HFFc6 (cell line): Measurements from ENCODE around the gene ITGB3. TPM values are rescaled to one million over a fixed set of nuclear protein-coding genes. Genes with fewer than 3 reads are reported as not detected.
A peak's percentile ranks its signal among the peaks of the same experiment; 100 is the strongest.

Source experiments
- DNase-seq: peaks from one replicate; pipeline ENCODE4 v3.0.0-alpha.2; 2018
- H3K27ac Mint-ChIP-seq: 2 replicates; pipeline ENCODE4 v1.8.0; 2020; ENCODE audit warnings: mild to moderate bottlenecking, mixed read lengths
- H3K27me3 Mint-ChIP-seq: 2 replicates; pipeline ENCODE4 v1.8.0; 2021; ENCODE audit warnings: mild to moderate bottlenecking, moderate library complexity, mixed read lengths; ENCODE audit not compliant: insufficient read depth
- H3K36me3 Mint-ChIP-seq: 2 replicates; pipeline ENCODE4 v1.8.0; 2021; ENCODE audit warnings: low read depth, mixed read lengths
- H3K4me1 Mint-ChIP-seq: 2 replicates; pipeline ENCODE4 v1.8.0; 2020; ENCODE audit warnings: low read depth, mixed read lengths
- H3K4me3 Mint-ChIP-seq: 2 replicates; pipeline ENCODE4 v1.8.0; 2020; ENCODE audit warnings: mild to moderate bottlenecking, moderate library complexity, mixed read lengths
- H3K9me3 Mint-ChIP-seq: 2 replicates; pipeline ENCODE4 v1.8.0; 2020; ENCODE audit warnings: mild to moderate bottlenecking, mixed read lengths
- total RNA-seq, 6 experiments: library from RNA; stranded (reverse); fragmentation: NEBNext Ultra II Directional; extraction: Animal tissue kit (Norgen Biotek cat#: 25700); gene quantifications; 2 replicates in 1 of 6; 3 replicates in 5 of 6; pipeline ENCODE4 v1.2.3, GENCODE V29; 2021
- TF ChIP-seq, protein P1 (sequence below): fragments of 200-600 bp; sonication (generic); IDR thresholded peaks from 2 replicates; pipeline ENCODE4 v1.5.0; 2021; ENCODE audit warnings: antibody characterized with exemption, mild to moderate bottlenecking

ITGB3 gene
- total RNA-seq, 6 experiments from 2014 or later, result 2.2 to 4.1 (median 2.9) TPM

- peaks cover 2% of the 10 kb centered on the region; the same call in 1 of the 2 replicates for H3K27me3 Mint-ChIP-seq
- no peak for DNase-seq
- H3K27ac Mint-ChIP-seq, result no peak overlapping the region
- H3K4me3 Mint-ChIP-seq, result no peak overlapping the region
- peaks cover 44% of the 10 kb centered on the region for H3K4me1 Mint-ChIP-seq
- peaks cover 10% of the 10 kb centered on the region for H3K9me3 Mint-ChIP-seq
- TF ChIP-seq, protein P1, sequence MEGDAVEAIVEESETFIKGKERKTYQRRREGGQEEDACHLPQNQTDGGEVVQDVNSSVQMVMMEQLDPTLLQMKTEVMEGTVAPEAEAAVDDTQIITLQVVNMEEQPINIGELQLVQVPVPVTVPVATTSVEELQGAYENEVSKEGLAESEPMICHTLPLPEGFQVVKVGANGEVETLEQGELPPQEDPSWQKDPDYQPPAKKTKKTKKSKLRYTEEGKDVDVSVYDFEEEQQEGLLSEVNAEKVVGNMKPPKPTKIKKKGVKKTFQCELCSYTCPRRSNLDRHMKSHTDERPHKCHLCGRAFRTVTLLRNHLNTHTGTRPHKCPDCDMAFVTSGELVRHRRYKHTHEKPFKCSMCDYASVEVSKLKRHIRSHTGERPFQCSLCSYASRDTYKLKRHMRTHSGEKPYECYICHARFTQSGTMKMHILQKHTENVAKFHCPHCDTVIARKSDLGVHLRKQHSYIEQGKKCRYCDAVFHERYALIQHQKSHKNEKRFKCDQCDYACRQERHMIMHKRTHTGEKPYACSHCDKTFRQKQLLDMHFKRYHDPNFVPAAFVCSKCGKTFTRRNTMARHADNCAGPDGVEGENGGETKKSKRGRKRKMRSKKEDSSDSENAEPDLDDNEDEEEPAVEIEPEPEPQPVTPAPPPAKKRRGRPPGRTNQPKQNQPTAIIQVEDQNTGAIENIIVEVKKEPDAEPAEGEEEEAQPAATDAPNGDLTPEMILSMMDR, result no peak
- peaks cover 14% of the 10 kb centered on the region for H3K36me3 Mint-ChIP-seq
These were observed 19.6 kb downstream of the ITGB3 start for GRCh38 chr17:47273245-47273644.

DNA sequence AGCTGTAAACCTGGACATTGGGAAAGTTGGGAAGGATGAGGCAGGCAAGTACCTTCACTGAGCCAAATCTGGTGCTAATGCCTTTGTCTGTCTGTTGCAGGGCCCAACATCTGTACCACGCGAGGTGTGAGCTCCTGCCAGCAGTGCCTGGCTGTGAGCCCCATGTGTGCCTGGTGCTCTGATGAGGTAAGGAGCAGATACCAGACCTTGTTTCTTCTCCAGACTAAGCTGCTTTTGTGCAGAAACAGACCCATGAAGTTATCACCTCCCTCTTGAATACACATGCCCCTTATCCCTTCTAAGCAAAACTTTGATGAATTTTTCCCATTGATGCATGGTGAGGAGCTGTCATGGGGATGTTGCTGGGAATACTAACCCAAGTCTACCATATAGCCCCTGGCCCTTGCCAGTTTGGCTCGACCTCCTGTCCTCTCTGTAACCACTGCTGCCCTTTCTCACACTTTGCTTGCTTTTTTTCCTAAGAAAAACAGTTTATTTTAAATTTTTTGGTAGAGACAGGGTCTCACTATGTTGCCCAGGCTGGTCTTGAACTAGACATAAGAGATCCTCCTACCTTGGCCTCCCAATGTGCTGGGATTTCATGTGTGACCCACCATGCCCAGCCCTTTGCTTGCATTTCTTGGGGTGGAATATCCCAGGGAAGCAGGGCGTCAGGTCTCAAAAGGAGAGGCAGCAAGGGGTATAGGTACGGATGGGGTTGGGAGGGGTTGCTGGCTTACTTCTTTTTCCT, 20.9 kb downstream of the ITGB3 start:
- peaks cover 7% of the 10 kb centered on the region for H3K9me3 Mint-ChIP-seq
- peaks cover 52% of the 10 kb centered on the region for H3K4me1 Mint-ChIP-seq
- H3K4me3 Mint-ChIP-seq, result no peak overlapping the region
- no peak for DNase-seq
- H3K27me3 Mint-ChIP-seq, result peaks cover 4% of the 10 kb centered on the region; the same call in 1 of the 2 replicates
- TF ChIP-seq, protein P1, result no peak
- no peak overlapping the region for H3K27ac Mint-ChIP-seq
- H3K36me3 Mint-ChIP-seq, result peaks cover 9% of the 10 kb centered on the region

DNA sequence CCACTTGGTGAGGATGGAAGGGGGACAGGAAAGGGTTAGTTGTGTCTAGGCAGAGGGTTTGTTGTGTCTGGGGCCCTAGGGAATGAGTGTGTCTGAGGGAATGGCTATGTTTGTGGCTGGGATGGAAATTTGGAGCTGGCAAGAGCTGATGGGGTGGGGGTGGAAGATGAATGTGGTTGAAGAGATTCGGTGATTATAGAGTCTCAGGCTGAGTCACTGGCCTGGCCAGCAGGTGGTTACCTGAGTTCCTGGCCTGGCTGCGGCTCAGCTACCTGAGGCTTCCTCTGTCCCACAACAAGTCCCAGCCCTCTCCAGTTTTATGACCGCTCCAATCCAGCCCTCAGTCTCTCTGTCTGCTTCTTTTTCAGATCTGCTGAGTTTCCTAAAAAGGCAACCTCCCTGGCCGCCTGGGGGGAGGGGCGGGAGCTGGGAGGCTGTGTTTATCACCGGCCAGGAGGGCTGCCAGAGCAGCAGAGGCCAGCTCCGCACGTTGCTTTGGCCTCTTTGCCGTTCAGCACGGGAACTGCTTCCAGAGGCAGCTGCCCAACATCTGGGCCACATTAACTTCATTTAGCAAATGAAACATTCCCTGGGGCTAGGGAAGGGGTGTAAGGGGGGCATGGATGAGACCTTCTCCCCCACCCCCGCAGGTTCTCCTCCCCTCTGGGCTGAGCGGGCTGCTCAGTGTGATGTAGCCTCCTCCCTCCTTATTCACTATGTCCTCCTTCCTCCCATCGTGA, 21.8 kb downstream of the ITGB3 start:
- Mint-ChIP-seq H3K27me3 (peaks cover 6% of the 10 kb centered on the region), H3K4me3 (peak overlapping the region; percentile 64), H3K9me3 (peaks cover 5% of the 10 kb centered on the region; the same call in 1 of the 2 replicates), H3K36me3 (peaks cover 6% of the 10 kb centered on the region; the same call in 1 of the 2 replicates), H3K27ac (peak overlapping the region; percentile 66), H3K4me1 (peaks cover 60% of the 10 kb centered on the region)
- TF ChIP-seq, protein P1, result no peak
- peak; percentile 39 for DNase-seq

DNA sequence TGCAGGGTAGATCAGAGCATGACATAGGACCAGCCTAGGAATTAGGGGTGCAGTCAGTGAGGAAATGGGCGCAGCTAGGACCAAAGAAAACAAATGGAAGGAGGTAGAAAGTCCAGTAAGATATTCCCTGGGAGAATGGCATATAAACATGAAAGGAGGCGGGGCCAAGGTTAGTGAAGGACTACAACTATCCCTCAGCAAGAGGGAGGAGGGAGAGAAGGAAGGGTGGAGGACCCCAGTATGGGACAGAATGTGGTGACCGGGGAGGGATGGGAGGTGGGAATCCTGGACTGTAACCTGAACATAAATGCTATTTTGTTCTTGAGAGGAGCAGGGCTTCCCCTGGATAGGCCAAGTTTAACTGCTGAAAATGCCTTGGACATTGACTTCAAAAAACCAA, 22.8 kb downstream of the ITGB3 start:
- H3K4me3 Mint-ChIP-seq, result peak overlapping the region; percentile 2; the same call in 1 of the 2 replicates
- TF ChIP-seq, protein P1, result no peak
- H3K4me1 Mint-ChIP-seq, result peaks cover 66% of the 10 kb centered on the region
- no peak for DNase-seq
- H3K27me3 Mint-ChIP-seq, result peaks cover 8% of the 10 kb centered on the region
- no peaks in the 10 kb centered on the region for H3K36me3 Mint-ChIP-seq
- H3K9me3 Mint-ChIP-seq, result no peaks in the 10 kb centered on the region
- peak overlapping the region; percentile 23; the same call in 1 of the 2 replicates for H3K27ac Mint-ChIP-seq

DNA sequence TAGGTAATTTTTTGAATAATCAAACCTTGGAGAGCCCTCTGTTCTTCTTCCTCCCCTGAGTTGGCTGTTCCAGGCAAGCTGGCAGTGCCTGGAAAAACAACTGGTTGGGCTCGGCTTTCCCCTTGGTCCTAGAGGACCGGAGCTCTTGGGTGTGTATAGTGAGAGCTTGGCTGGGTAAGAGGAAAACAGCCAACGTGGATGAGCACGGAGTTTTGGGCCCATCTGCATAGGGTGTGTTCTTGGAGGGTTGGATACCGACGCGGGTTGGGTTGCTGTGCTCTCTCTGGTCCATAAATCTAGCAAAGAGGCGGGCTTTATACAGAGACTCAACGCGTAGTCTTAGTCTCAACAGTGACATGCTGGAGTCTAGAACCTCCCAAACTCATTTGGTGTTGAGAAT, 23.2 kb downstream of the ITGB3 start:
- H3K4me1 Mint-ChIP-seq, result peaks cover 66% of the 10 kb centered on the region
- TF ChIP-seq, protein P1, result no peak
- H3K27ac Mint-ChIP-seq, result peak overlapping the region; percentile 71
- DNase-seq, result peak; percentile 86
- no peaks in the 10 kb centered on the region for H3K9me3 Mint-ChIP-seq
- H3K36me3 Mint-ChIP-seq, result no peaks in the 10 kb centered on the region
- peaks cover 8% of the 10 kb centered on the region for H3K27me3 Mint-ChIP-seq
- H3K4me3 Mint-ChIP-seq, result no peak overlapping the region
